ENCODE results near the gene IRAG1.

DNA sequence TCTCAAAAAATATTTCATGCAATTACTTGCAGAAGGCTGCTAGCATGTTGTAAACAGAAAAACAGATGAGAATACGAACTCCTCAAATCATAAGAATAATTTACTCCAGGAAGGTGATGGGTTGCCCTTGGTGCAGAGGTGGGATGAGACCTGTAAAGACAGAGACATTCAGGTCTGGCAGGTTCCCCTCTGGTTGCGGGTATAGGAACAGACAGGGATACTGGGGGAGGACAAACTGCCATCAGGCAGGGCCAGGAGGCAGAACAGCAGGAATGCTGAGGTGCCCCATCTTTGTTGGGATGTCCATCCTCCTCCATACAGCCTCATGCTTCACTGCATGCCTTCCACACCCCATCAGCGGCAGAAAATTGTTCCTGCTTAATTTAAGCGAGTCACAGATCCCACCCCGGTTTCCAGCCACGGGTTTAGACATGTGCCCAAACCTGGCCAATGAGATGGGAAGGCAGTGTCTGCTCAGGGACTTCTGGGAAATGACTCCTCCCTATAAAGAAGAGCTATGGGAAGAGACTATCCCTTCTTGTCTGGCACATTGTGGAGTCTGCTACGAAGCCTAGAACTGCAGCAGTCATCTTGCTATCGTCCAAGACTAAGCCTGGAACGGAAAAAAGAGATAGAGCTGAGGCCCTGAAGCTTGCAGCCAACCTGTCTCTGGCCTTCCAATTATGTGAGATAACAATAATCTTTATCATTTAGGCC is 23.1 kb upstream of the IRAG1 start:
- TF ChIP-seq, protein P1, sequence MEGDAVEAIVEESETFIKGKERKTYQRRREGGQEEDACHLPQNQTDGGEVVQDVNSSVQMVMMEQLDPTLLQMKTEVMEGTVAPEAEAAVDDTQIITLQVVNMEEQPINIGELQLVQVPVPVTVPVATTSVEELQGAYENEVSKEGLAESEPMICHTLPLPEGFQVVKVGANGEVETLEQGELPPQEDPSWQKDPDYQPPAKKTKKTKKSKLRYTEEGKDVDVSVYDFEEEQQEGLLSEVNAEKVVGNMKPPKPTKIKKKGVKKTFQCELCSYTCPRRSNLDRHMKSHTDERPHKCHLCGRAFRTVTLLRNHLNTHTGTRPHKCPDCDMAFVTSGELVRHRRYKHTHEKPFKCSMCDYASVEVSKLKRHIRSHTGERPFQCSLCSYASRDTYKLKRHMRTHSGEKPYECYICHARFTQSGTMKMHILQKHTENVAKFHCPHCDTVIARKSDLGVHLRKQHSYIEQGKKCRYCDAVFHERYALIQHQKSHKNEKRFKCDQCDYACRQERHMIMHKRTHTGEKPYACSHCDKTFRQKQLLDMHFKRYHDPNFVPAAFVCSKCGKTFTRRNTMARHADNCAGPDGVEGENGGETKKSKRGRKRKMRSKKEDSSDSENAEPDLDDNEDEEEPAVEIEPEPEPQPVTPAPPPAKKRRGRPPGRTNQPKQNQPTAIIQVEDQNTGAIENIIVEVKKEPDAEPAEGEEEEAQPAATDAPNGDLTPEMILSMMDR (IDR thresholded peaks at IDR 0.05; ENCODE audit: insufficient read depth, low read length, poor library complexity, severe bottlenecking), result no peak
- TF ChIP-seq EZH2phosphoT487 (conservative IDR thresholded peaks at IDR 0.05; ENCODE audit: low read length), result no peak
